ENCODE data around the gene TMEM107.
A peak's percentile ranks its signal among the peaks of the same experiment; 100 is the strongest.

GRCh38 chr17:8163978-8164814 is 12.0 kb downstream of the TMEM107 start:
- TF ChIP-seq CTCF (IDR thresholded peaks at IDR 0.05) (no peak), POLR2A (IDR thresholded peaks at IDR 0.05) (peak; percentile 22 to 29)
